ENCODE results near the gene NADK2. TPM values are rescaled to one million over a fixed set of nuclear protein-coding genes. Genes with fewer than 3 reads are reported as not detected.
"Not testable (repeated sequence)": the region's sequence is repeated elsewhere in the genome, so short reads cannot be mapped to it uniquely, and the experiment has no call there.

The NADK2 gene, protein sequence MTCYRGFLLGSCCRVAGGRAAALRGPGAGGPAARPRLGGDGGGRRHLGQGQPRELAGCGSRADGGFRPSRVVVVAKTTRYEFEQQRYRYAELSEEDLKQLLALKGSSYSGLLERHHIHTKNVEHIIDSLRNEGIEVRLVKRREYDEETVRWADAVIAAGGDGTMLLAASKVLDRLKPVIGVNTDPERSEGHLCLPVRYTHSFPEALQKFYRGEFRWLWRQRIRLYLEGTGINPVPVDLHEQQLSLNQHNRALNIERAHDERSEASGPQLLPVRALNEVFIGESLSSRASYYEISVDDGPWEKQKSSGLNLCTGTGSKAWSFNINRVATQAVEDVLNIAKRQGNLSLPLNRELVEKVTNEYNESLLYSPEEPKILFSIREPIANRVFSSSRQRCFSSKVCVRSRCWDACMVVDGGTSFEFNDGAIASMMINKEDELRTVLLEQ
- 36.8 TPM for total RNA-seq

DNA sequence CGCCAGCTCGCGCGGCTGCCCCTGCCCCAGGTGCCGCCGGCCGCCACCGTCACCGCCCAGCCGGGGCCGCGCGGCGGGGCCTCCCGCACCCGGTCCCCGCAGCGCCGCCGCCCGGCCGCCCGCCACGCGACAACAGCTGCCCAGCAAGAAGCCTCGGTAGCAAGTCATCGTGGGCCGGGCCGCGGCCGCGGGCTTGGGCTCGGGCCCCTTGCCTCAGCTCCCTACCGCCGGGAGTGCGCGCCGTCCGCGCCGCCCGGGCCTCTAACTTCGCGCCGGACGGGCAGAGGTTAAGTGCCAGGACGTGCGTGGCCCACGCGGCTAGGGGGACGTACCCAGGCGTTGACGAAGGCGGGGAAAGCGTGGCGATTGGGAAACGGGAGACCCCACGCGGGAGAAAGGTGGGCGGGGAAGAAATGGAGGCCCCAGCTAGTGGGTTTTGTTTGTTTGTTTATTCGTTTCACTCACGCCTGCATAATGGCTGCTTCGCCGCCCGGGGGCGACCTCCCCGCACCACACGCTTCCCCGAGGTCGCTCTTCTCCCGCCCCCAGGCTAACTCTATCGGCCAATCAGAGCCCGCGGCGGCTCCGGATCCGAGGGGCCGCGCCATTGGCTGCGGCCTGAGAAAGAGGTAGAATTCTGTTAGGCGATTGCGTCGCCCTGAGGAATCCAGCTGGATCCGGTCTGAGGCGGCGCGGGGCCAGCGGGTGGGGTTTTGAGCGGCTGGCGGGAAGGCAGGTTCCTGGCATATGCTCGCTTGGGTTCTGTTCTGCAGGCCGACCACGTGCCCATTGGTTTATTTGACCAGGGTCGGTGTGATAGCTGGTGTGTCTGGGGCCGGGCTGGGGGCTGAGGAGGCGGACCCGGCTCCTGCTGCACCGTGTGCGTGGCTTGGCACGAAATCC, at the start of gene NADK2:
TSS of gene NADK2 (minus strand) at position 295 of the 903 bp plus-strand sequence. CDS start at position 168, 127 bp downstream.
- DNase-seq (ENCODE audit: low spot score): peak; percentile 96

DNA sequence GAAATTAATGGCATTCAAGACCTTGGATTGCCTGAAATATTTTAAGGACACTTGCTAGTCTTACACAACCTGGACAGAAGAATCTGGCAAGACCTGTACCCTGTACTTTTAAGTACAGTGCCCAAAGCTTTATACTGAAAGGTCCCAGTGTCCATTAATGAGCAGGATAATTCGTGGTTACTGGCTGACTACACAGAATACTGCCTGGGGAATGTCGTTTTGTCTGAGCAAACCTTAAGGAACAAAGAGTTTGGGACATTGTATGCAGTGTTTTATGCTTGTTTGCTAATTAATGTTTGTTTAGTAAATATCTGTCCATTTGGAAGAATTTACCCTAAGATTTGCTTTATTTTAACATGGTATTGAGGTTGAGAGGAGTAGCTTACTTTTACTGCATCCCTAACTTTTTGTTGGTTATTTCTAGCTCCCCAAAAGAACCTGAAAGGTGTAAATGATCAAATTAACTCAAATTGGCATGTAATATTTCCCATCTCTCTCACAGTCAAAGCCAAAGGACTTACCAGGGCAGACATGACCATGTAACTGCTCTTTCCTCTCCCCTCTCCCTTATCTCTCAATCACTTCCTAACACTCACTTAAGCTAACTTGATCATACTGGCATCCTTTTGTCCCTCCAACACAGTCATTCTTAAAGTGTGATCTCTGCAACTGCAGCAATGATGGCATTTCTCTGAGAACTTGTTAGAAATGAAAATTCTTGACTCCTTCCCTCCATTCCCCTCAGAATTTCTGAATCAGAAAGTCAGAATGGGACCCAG, 44.3 kb upstream of the NADK2 start:
- DNase-seq (ENCODE audit: low spot score): no peak

- DNase-seq (ENCODE audit: low spot score): not testable (repeated sequence)
Observed at GRCh38 chr5:36283775-36284174, 42.0 kb upstream of the NADK2 start.

GRCh38 chr5:36281626-36282025, 39.9 kb upstream of the NADK2 start:
- DNase-seq (ENCODE audit: low spot score): no peak

DNA sequence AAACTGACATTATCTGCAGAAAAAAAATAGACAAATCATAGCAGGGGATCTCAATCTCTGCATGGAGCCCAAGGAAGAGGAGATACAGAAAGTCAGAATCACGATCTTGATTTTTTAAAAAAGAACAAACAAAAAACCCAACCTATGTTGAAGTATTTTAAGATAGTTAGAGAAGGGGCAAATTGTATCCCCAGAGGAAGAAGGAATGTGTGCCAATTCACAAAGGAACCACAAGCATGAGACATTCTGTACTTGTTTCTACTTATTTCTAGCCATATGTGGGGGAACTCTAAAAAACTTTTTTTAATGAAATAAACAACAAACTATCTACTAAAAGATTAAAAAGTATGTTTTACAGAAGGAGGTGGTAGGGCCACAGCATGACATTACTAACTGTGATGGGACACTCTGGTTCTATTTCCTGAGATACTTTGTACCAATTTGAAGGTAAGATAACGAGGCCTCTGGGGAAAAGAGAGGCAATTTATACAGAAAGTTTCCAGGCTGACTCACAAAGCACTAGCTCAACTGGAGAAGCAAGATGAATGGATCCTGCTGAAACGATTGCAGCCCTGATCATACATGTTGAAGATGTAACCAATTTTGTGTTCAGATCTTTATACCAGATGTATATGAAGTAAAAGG, 37.5 kb upstream of the NADK2 start:
- DNase-seq (ENCODE audit: low spot score): no peak

DNA sequence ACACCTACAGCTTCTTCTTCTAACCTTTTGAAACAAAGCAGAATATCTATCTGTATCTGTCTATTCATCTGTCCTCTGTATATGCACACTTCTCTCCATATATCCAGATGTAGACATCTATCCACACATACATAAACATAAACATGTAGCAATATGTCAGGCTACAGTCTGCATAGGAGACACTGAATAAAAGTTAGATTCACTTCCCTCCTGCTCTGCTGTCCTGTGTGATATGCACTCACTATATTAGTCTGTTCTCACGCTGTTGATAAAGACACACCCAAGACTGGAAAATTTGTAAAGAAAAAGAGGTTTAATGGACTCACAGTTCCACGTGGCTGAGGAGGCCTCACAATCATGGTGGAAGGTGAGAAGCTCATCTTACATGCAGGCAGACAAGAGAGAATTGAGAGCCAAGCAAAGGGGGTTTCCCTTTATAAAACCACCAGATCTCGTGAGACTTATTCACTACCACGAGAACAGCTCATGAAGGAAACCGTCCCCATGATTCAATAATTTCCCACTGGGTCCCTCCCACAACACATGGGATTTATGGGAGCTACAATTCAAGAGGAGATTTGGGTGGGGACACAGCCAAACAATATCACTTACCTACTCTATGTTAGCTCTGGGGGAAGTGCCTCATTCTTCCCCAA, 35.9 kb upstream of the NADK2 start:
- no peak for DNase-seq (ENCODE audit: low spot score)

DNA sequence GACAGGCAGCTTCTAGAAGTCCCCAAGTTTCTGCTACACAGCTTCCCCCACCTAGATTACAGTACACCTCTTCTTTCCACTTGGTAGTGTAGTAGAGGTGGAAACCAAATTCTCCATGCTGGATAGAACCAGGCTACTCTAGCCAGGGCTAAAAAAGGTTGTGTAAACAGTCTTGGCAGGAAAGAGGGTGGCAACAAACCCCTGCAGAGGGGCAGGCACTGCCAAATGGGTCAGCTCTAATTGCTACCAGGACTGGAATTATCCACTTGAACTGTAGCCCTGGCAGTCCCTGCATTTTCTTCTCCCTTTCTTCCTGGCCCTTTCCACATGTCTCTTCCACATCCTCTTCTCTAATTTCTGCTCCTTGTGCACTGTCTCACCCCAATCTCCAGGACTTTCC, 35.1 kb upstream of the NADK2 start:
- no peak for DNase-seq (ENCODE audit: low spot score)

- DNase-seq (ENCODE audit: low spot score): no peak
Observed at GRCh38 chr5:36273809-36274526, 32.2 kb upstream of the NADK2 start.

GRCh38 chr5:36272136-36272690, 30.5 kb upstream of the NADK2 start:
- no peak for DNase-seq (ENCODE audit: low spot score)

- DNase-seq (ENCODE audit: low spot score): no peak
Observed at GRCh38 chr5:36270876-36271575, 29.3 kb upstream of the NADK2 start.

- no peak for DNase-seq (ENCODE audit: low spot score)
Observed at GRCh38 chr5:36270175-36270574, 28.4 kb upstream of the NADK2 start.

GRCh38 chr5:36269478-36269877, 27.8 kb upstream of the NADK2 start:
- DNase-seq (ENCODE audit: low spot score): no peak

DNA sequence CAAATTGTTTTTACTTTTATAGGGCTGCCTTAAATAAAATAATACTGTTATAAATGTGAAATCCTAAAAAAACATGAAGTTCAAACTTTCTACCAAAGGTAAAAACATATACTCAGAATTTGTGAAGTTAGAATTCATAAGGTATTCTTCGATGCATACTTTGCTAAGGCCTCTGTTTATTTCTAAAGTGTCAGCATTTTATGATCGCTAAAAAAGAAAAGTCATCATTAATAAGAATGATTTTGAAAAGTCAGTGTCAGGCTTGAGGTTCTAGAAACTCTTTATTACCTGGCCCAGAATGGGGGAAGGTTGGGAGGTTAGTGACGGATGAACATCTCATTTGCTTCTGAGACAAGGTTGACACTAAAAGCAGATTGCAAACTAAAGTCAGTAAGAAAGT, 26.2 kb upstream of the NADK2 start:
- no peak for DNase-seq (ENCODE audit: low spot score)

- no peak for DNase-seq (ENCODE audit: low spot score)
Observed at GRCh38 chr5:36264202-36264760, 22.6 kb upstream of the NADK2 start.

GRCh38 chr5:36261186-36261585, 19.5 kb upstream of the NADK2 start:
- DNase-seq (ENCODE audit: low spot score): no peak

GRCh38 chr5:36253575-36253974, 11.8 kb upstream of the NADK2 start:
- no peak for DNase-seq (ENCODE audit: low spot score)

GRCh38 chr5:36252722-36253365, 11.1 kb upstream of the NADK2 start:
- DNase-seq (ENCODE audit: low spot score): no peak

GRCh38 chr5:36251218-36251617, 9.5 kb upstream of the NADK2 start:
- no peak for DNase-seq (ENCODE audit: low spot score)
